Activated naive CD8-positive, alpha-beta T cell treated with anti-CD3 and anti-CD28 coated beads, Interleukin-2, amount 50 U/mL, for 16 hours (primary cell): ENCODE results near the gene NPHP4.
"Not testable (repeated sequence)": the region's sequence is repeated elsewhere in the genome, so short reads cannot be mapped to it uniquely, and the experiment has no call there.

Source experiments
- DNase-seq: peaks from one replicate; pipeline ENCODE4 v3.0.0-alpha.2; 2020; ENCODE audit warnings: low read depth, low spot score

The NPHP4 gene

GRCh38 chr1:6024376-6024775 lies 32.2 kb upstream of the NPHP4 start:
- DNase-seq: no peak

GRCh38 chr1:6023346-6023745 lies 31.1 kb upstream of the NPHP4 start:
- DNase-seq: no peak

DNA sequence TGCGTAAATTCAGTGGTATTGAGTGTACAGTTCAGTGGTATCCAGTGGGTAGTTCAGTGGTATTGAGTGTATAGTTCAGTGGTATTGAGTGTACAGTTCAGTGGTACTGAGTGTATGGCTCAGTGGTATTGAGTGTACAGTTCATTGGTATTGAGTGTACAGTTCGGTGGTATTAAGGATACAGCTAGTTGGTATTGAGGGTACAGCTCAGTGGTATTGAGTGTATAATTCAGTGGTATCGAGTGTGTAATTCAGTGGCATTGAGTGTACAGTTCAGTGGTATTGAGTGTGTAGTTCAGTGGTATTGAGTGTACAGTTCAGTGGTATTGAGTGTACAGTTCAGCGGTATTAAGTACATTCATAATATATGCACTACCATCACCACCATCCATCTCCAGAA lies 30.0 kb upstream of the NPHP4 start:
- DNase-seq: no peak

DNA sequence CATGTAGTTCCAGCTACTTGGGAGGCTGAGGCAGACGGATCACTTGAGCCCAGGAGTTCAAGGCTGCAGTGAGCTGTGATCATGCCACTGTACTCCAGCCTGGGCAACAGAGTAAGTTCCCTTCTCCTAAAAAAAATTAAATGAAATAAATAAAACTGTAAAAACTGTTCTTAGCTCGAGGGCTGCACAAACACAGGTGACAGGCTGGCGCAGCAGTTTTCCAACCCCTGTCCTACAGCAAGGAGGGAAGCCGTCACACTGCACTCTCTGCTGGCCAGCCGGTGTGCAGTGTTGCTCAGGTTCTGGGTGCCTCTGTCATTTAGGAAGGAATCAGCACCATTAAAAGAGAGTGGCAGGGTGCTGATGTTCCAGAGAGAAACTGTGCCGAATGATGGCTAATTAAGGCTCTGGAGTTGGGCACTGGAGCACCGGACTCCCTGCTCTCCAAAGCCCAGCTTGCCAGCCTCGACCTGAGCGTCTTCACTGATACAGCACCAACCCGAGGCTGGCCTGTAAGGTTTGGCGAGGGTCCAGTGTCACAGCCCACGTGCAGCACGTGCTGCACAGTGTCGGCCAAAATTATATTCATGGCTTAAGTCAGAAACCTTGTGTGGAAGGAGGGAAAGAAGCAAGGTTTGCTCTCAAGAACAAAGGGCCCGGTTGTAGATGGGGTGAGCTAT lies 27.1 kb upstream of the NPHP4 start:
- no peak for DNase-seq

GRCh38 chr1:6017654-6018053 lies 25.4 kb upstream of the NPHP4 start:
- not testable (repeated sequence) for DNase-seq

DNA sequence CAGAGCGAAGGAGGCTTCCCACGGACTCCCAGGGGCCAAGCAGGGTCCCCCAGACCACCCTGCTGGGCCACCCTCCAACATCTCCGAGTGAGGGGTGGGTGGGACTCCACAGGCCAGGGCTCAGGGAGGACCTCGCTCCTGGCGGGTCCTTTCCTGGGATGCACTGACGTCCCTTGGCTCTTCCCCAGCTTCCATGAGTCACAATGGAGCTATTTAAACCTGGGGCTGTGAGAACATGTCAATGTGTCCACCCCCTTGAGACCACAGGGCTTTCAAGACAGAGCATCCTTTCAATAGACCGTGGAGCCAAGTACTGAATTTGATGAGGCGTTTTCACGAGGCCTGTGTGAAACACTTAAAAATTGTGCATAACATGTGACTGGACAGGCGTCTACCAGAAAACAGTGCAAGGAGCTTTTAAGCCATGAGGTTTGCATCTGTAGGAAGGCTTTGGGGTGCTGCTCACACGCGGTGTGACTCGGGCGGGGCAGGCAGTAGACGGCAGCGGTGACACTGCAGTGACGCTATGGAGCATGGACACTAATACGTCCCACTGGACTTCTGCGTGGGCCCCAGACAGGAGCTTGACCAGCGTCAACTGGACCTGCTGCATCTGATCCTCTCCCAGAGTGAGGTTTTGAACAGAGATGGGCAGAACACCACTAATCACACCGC lies 24.1 kb upstream of the NPHP4 start:
- no peak for DNase-seq

- DNase-seq: no peak
Measured at GRCh38 chr1:6014130-6014999, 22.1 kb upstream of the NPHP4 start.

GRCh38 chr1:6013491-6013890 lies 21.3 kb upstream of the NPHP4 start:
- no peak for DNase-seq

GRCh38 chr1:6012529-6013318 lies 20.5 kb upstream of the NPHP4 start:
- DNase-seq: no peak

- no peak for DNase-seq
Measured at GRCh38 chr1:6011946-6012258, 19.7 kb upstream of the NPHP4 start.

- DNase-seq: no peak
Measured at GRCh38 chr1:6011161-6011945, 19.1 kb upstream of the NPHP4 start.

DNA sequence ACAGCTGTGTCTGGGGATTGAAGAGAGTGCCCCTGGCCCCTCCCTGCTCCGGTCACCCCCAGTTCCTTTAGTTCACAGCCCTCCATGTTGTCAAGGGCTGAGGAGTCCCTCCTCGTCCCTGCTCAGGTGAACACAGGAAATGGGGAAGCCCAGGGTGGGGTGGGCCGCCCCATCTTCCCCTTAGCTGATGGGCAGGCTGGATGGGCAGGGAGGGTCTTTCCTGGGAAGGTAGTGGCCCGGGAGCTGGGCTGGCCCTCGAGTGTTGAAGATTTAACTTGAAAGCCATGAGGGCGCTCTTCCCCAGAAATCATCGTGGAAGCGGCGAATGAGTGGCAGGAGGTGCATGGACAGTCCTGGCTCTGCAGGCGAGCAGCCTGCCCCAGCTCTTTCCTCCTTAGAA lies 18.3 kb upstream of the NPHP4 start:
- no peak for DNase-seq

DNA sequence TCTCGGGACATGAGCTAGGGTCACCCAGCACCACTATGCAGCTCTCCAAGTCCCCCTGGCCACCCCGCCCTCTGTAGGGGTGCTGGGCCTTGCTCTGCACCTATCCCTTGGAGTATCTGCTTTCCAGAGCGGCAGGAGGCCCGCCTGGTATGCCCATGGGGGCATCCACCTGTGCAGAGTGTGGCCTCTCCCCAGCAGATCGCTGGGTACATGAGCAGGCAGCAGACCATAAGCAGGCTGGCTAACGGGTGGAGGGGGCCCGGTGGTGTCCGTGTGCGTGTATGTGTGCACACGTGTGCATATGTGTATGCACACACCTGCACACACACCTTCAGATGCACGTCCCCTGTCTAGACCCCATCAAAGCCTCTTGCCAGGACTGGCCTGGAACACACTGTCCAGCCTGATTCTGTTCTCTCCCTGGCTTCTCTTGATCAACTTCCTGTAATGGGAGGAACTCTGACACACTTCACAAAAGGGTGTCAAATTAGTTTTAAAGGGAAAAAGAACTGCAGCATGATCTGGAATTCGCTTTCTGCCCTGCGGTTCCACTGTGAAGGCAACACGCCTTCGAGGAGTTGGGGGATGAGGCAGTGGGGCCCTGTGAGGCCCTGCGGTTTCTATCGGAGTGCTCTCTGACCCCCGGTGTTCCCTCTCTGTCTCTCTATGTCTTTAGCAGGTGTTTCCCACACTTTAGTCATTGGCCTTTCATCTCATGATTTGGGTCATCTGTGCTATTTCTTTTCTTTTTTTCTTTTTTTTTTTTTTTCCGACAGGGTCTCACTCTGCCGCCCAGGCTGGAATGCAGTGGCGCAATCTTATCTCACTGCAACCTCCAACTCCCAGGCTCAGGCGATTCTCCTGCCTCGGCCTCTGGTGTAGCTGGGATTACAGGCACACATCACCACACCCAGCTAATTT lies 17.2 kb upstream of the NPHP4 start:
- DNase-seq: no peak

DNA sequence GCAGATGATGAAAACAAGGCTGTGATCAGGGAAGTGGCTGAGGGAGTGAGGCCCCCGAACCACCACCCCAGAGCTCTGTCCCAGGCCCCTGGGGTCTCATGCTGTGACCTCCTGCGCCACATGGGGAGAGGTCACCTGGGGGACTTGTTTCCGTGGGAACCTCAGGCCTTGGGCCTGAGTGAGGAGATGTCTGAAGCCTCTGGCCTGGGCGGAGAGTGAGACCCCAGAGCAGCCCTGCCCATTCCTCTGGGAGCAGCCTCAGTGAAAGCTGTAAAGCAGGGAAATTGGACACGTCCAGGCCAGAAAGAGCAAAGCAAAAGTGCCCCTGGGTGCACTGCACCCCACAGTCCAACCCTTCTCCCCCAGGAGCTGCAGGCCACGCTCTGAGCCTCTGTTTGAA lies 16.5 kb upstream of the NPHP4 start:
- DNase-seq: no peak

- no peak for DNase-seq
Measured at GRCh38 chr1:6008084-6008415, 15.8 kb upstream of the NPHP4 start.

GRCh38 chr1:6007318-6008083 lies 15.3 kb upstream of the NPHP4 start:
- DNase-seq: no peak

DNA sequence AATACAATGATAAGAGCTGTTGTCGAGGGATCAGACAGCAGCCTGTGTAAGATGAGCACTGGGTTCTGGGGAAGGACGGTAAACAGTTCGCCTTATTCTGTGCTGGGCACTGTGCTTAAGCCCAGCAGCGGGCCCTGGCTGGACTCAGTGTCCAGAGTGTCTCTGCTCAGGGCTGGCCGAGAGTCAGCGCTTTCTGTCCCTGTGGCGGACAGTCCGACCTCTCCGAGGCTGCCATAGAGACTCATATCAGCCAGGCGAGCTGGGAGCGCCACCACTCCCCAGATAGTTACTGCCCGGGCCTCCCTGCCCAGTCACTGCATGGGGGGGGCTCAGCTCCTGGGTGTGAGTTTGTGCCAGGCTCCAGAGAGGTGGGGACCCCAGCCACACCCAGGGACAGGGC lies 14.7 kb upstream of the NPHP4 start:
- no peak for DNase-seq

DNA sequence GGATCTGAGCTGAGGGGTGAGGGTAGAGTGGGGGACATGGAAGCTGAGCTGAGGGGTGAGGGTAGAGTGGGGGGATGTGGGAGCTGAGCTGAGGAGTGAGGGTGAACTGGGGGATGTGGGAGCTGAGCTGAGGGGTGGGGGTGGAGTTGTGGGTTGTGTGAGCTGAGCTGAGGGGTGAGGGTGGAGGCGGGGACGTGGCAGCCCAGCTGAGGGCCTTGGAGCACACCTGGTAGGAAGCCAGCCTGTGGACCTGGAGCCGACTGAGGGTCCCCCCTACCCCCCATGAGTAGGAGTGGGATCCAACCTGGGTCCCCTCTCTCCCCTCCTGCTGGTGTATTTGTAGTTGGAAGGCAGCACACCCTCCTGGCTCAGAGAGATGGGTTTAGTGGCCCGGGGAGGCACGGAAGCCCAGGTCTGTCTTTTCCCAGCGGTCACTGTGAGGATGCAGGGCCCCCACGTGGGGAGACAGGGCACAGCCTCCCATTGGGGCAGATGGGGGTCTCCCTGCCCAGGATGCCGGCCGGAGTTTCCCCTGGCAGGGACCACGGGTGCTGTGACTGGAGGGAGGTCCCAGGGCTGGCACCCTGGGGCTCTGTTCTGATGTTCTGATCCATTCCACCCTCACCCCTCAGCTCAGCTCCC lies 13.2 kb upstream of the NPHP4 start:
- no peak for DNase-seq
